Astrocyte (in vitro differentiated cells and primary cell): Measurements from ENCODE around the gene HNF4A. TPM values are rescaled to one million over a fixed set of nuclear protein-coding genes. Genes with fewer than 3 reads are reported as not detected.
A peak's percentile ranks its signal among the peaks of the same experiment; 100 is the strongest.

Experiments used
- DNase-seq: peaks from one replicate; pipeline ENCODE4 v3.0.0-alpha.2; 2010; ENCODE audit warnings: low read depth
- FAIRE-seq: peaks from 2 replicates; lab custom pipeline; 2011; peaks lifted over from hg19 to GRCh38; lab: Jason Lieb, UNC
- H2AFZ ChIP-seq: 2 replicates; pipeline ENCODE4 v1.6.0; 2012; ENCODE audit warnings: low read depth, low read length, inconsistent platforms
- H3K27ac ChIP-seq: 2 replicates; pipeline ENCODE4 v1.5.1; 2011; ENCODE audit warnings: low read depth, low read length, inconsistent platforms
- H3K27me3 ChIP-seq: 2 replicates; pipeline ENCODE4 v1.6.0; 2011; ENCODE audit warnings: low read length, inconsistent platforms; ENCODE audit not compliant: insufficient read depth
- H3K36me3 ChIP-seq: 2 replicates; pipeline ENCODE4 v1.5.1; 2011; ENCODE audit warnings: low read length, inconsistent platforms; ENCODE audit not compliant: insufficient read depth
- H3K4me1 ChIP-seq: 2 replicates; pipeline ENCODE4 v1.5.1; 2011; ENCODE audit warnings: low read length, inconsistent platforms; ENCODE audit not compliant: insufficient read depth
- H3K4me2 ChIP-seq: 2 replicates; pipeline ENCODE4 v1.6.0; 2012; ENCODE audit warnings: low read length, inconsistent platforms
- H3K4me3 ChIP-seq: 2 replicates; pipeline ENCODE4 v1.5.1; 2011; ENCODE audit warnings: low read depth, mild to moderate bottlenecking, low read length, inconsistent platforms; ENCODE audit not compliant: insufficient read depth
- H3K79me2 ChIP-seq: 2 replicates; pipeline ENCODE4 v1.6.0; 2012; ENCODE audit warnings: mild to moderate bottlenecking, low read length, inconsistent platforms; ENCODE audit not compliant: insufficient read depth
- H3K9ac ChIP-seq: 2 replicates; pipeline ENCODE4 v1.6.0; 2012; ENCODE audit warnings: mild to moderate bottlenecking, low read length, inconsistent platforms
- H3K9me3 ChIP-seq: 2 replicates; pipeline ENCODE4 v1.5.1; 2012; ENCODE audit warnings: low read depth, mild to moderate bottlenecking, low read length, inconsistent platforms; ENCODE audit not compliant: insufficient read depth
- H4K20me1 ChIP-seq: 2 replicates; pipeline ENCODE4 v1.6.0; 2012; ENCODE audit warnings: low read length, inconsistent platforms; ENCODE audit not compliant: insufficient read depth
- H3K27ac Mint-ChIP-seq: one replicate; pipeline ENCODE4 v1.8.0; 2021; ENCODE audit warnings: mild to moderate bottlenecking, mixed read lengths; ENCODE audit not compliant: unreplicated experiment
- H3K27me3 Mint-ChIP-seq: one replicate; pipeline ENCODE4 v1.8.0; 2021; ENCODE audit warnings: low read depth, mixed read lengths; ENCODE audit not compliant: unreplicated experiment
- H3K36me3 Mint-ChIP-seq: one replicate; pipeline ENCODE4 v1.8.0; 2021; ENCODE audit warnings: low read depth, mixed read lengths; ENCODE audit not compliant: unreplicated experiment
- H3K4me1 Mint-ChIP-seq: one replicate; pipeline ENCODE4 v1.8.0; 2021; ENCODE audit warnings: low read depth, mixed read lengths; ENCODE audit not compliant: unreplicated experiment
- H3K4me3 Mint-ChIP-seq: one replicate; pipeline ENCODE4 v1.8.0; 2021; ENCODE audit warnings: mild to moderate bottlenecking, moderate library complexity, mixed read lengths; ENCODE audit not compliant: unreplicated experiment
- H3K9me3 Mint-ChIP-seq: one replicate; pipeline ENCODE4 v1.8.0; 2021; ENCODE audit warnings: mild to moderate bottlenecking, mixed read lengths; ENCODE audit not compliant: unreplicated experiment
- CTCF ChIP-seq: IDR thresholded peaks from 2 replicates; pipeline ENCODE4 v1.5.1; 2011; ENCODE audit warnings: low read depth, mild to moderate bottlenecking, inconsistent platforms, low read length, moderate library complexity; ENCODE audit not compliant: insufficient read depth
- EZH2 ChIP-seq: IDR thresholded peaks from 2 replicates; pipeline ENCODE4 v1.6.1; 2012; ENCODE audit warnings: mild to moderate bottlenecking, low read length, inconsistent platforms; ENCODE audit not compliant: insufficient read depth
- total RNA-seq: library from RNA; stranded (reverse); gene quantifications from 2 replicates; pipeline ENCODE4 v1.2.1, GENCODE V29; 2021

HNF4A gene
- total RNA-seq, 1 donor from 2014 or later = not detected

DNA sequence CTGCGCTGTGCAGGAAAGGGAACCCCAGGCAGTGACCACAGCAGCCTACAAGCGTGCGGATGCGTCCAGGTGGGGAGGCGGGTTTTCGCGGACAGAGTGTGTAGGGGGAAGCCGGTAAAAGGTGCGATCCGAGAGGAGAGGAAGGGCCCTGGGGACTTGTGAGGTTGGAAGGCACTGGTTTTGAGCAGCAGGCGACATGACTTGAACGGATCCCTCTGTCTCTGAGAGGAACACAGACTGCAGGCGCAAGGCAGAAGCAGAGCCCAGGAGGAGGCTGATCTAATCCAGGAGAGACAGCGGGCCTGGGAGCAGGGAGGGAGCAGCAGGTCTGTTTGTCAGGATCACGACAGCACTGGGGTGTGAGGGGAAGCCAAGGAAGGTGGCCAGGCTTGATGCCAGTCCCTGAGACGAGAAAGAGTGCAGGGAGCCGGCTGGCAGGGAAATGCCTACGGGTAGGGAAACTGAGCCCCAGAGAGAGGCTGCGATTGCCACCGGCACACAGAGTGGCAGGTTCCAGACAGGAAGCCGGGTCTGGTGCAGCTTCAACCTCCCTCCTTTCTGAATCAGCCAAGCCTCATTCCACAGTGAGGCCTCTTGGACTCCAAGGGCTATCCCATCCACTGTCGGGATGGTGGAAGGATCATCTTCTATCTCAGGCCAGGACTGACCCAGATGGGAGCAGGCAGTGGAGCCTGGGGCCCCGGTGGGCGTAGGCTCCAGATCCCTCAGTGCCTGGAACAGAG is 57.1 kb downstream of the HNF4A start:
- H3K27me3 Mint-ChIP-seq = peaks cover 59% of the 10 kb centered on the region
- no peaks in the 10 kb centered on the region for H3K36me3 Mint-ChIP-seq

DNA sequence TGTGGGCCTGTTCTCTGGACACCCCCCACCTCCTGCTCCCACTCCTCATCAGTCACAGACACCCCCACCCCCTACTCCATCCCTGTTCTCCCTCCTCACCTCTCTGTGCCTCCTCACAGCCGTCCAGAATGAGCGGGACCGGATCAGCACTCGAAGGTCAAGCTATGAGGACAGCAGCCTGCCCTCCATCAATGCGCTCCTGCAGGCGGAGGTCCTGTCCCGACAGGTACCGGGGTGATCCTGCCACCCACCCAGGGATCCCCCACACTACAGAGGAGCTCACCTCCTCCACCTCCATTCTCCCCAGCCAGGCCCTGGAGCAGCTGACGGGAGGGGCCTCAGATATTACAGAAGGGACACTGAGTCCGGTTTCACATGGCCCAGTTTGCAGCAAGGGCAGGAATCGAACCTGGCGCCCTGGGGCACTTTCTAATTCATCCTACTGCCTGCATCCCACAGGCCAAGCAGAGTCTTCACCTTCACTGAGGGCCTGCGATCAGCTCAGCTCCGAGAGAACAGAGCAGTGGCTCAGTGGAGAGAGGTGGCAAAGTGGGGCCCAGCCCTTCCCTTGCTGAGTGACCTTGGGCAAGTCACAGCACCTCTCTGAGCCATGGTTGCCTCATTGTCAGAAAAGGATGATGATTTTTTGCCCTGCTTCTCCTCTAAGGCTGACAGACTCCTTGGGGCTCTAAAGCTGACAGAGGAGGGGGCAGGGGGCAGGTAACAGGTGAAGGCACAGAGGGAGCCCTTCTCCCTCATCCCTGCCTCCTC is 58.3 kb downstream of the HNF4A start:
- no peak overlapping the region for H3K4me3 Mint-ChIP-seq
- Histone ChIP-seq H3K9ac (no peak overlapping the region), H3K79me2 (no peaks in the 10 kb centered on the region), H3K9me3 (no peaks in the 10 kb centered on the region), H3K4me2 (no peak overlapping the region), H4K20me1 (no peaks in the 10 kb centered on the region), H3K27ac (no peak overlapping the region), H3K36me3 (no peaks in the 10 kb centered on the region), H3K4me1 (peaks cover 9% of the 10 kb centered on the region), H3K27me3 (peaks cover 9% of the 10 kb centered on the region), H2AFZ (no peak overlapping the region), H3K4me3 (no peak overlapping the region)
- H3K4me1 Mint-ChIP-seq = peaks cover 7% of the 10 kb centered on the region
- DNase-seq (no peak), FAIRE-seq (no peak)
- no peak for TF ChIP-seq CTCF
- TF ChIP-seq EZH2 = no peak
- H3K36me3 Mint-ChIP-seq = no peaks in the 10 kb centered on the region
- peak overlapping the region; percentile 18 for H3K27ac Mint-ChIP-seq
- no peaks in the 10 kb centered on the region for H3K9me3 Mint-ChIP-seq
- H3K27me3 Mint-ChIP-seq = peaks cover 64% of the 10 kb centered on the region

More for the DNA sequence above, 57.1 kb downstream of the HNF4A start:
- Histone ChIP-seq H3K4me1 (peaks cover 17% of the 10 kb centered on the region), H3K9ac (no peak overlapping the region), H3K27me3 (peaks cover 9% of the 10 kb centered on the region), H3K36me3 (no peaks in the 10 kb centered on the region), H3K27ac (no peak overlapping the region), H4K20me1 (no peaks in the 10 kb centered on the region), H2AFZ (no peak overlapping the region), H3K79me2 (no peaks in the 10 kb centered on the region), H3K4me2 (no peak overlapping the region), H3K4me3 (no peak overlapping the region), H3K9me3 (no peaks in the 10 kb centered on the region)
- FAIRE-seq (no peak), DNase-seq (no peak)
- Mint-ChIP-seq H3K27ac (no peak overlapping the region), H3K4me1 (peaks cover 10% of the 10 kb centered on the region), H3K4me3 (no peak overlapping the region), H3K9me3 (no peaks in the 10 kb centered on the region)
- TF ChIP-seq CTCF (no peak), EZH2 (no peak)
